Measurements from ENCODE around the gene FGF14.

- TF ChIP-seq CTCF (IDR thresholded peaks at IDR 0.05) (no peak), POLR2A (IDR thresholded peaks at IDR 0.05) (no peak)
These were observed 362.6 kb downstream of the FGF14 start for GRCh38 chr13:102039264-102039663.

Data from Peyer's patch (tissue), 4 donors.